IPS-NIHi11 (cell line): ENCODE results near the gene EXOC6B.
A peak's percentile ranks its signal among the peaks of the same experiment; 100 is the strongest.

ENCODE experiments used
- DNase-seq: peaks from one replicate; pipeline ENCODE4 v3.0.0; 2012; ENCODE audit warnings: mixed read lengths, low spot score

The EXOC6B gene

GRCh38 chr2:72211350-72211749 is 614.5 kb downstream of the EXOC6B start:
- no peak for DNase-seq

GRCh38 chr2:72210470-72210869 is 615.4 kb downstream of the EXOC6B start:
- DNase-seq, result no peak

- DNase-seq, result no peak
Measured at GRCh38 chr2:72208225-72208624, 617.6 kb downstream of the EXOC6B start.

GRCh38 chr2:72207334-72207733 is 618.5 kb downstream of the EXOC6B start:
- DNase-seq, result no peak

- DNase-seq, result no peak
Measured at GRCh38 chr2:72205504-72205881, 620.3 kb downstream of the EXOC6B start.

- no peak for DNase-seq
Measured at GRCh38 chr2:72204786-72205503, 620.9 kb downstream of the EXOC6B start.

- DNase-seq, result no peak
Measured at GRCh38 chr2:72204156-72204785, 621.6 kb downstream of the EXOC6B start.

- no peak for DNase-seq
Measured at GRCh38 chr2:72198532-72199241, 627.1 kb downstream of the EXOC6B start.

GRCh38 chr2:72193723-72194122 is 632.1 kb downstream of the EXOC6B start:
- DNase-seq, result no peak

GRCh38 chr2:72191441-72191840 is 634.4 kb downstream of the EXOC6B start:
- no peak for DNase-seq

- no peak for DNase-seq
Measured at GRCh38 chr2:72185206-72185605, 640.6 kb downstream of the EXOC6B start.

- DNase-seq, result no peak
Measured at GRCh38 chr2:72183466-72183865, 642.4 kb downstream of the EXOC6B start.

- DNase-seq, result peak; percentile 34
Measured at GRCh38 chr2:72183016-72183415, 642.8 kb downstream of the EXOC6B start.

GRCh38 chr2:72182547-72182946 is 643.3 kb downstream of the EXOC6B start:
- DNase-seq, result no peak

- DNase-seq, result no peak
Measured at GRCh38 chr2:72181616-72182015, 644.2 kb downstream of the EXOC6B start.

- DNase-seq, result no peak
Measured at GRCh38 chr2:72180351-72180750, 645.5 kb downstream of the EXOC6B start.

GRCh38 chr2:72178551-72178950 is 647.3 kb downstream of the EXOC6B start:
- DNase-seq, result no peak

- DNase-seq, result no peak
Measured at GRCh38 chr2:72176281-72176680, 649.6 kb downstream of the EXOC6B start.

- DNase-seq, result no peak
Measured at GRCh38 chr2:72175636-72176035, 650.2 kb downstream of the EXOC6B start.

- no peak for DNase-seq
Measured at GRCh38 chr2:72173640-72174321, 652.1 kb downstream of the EXOC6B start.

GRCh38 chr2:72172478-72172877 is 653.4 kb downstream of the EXOC6B start:
- DNase-seq, result no peak

GRCh38 chr2:72166279-72166678 is 659.6 kb downstream of the EXOC6B start:
- no peak for DNase-seq

- no peak for DNase-seq
Measured at GRCh38 chr2:72165792-72166191, 660.0 kb downstream of the EXOC6B start.
